ENCODE data around the gene FNDC5. TPM values are rescaled to one million over a fixed set of nuclear protein-coding genes. Genes with fewer than 3 reads are reported as not detected.

The FNDC5 gene
- total RNA-seq, 1 donor from 2014 or later = 105 TPM

- Histone ChIP-seq H3K27ac (replicated peaks) (no peak overlapping the region), H3K4me3 (no peak overlapping the region), H3K9me3 (replicated peaks) (no peaks in the 10 kb centered on the region), H3K36me3 (no peaks in the 10 kb centered on the region), H3K27me3 (ENCODE audit: low read depth) (peaks cover 6% of the 10 kb centered on the region), H3K4me1 (peaks cover 54% of the 10 kb centered on the region)
- DNase-seq = peak; percentile 53
- intact Hi-C loops (cut with micrococcal nuclease) = no loop called here
- TF ChIP-seq, protein P1, sequence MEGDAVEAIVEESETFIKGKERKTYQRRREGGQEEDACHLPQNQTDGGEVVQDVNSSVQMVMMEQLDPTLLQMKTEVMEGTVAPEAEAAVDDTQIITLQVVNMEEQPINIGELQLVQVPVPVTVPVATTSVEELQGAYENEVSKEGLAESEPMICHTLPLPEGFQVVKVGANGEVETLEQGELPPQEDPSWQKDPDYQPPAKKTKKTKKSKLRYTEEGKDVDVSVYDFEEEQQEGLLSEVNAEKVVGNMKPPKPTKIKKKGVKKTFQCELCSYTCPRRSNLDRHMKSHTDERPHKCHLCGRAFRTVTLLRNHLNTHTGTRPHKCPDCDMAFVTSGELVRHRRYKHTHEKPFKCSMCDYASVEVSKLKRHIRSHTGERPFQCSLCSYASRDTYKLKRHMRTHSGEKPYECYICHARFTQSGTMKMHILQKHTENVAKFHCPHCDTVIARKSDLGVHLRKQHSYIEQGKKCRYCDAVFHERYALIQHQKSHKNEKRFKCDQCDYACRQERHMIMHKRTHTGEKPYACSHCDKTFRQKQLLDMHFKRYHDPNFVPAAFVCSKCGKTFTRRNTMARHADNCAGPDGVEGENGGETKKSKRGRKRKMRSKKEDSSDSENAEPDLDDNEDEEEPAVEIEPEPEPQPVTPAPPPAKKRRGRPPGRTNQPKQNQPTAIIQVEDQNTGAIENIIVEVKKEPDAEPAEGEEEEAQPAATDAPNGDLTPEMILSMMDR (IDR thresholded peaks at IDR 0.05; ENCODE audit: borderline replicate concordance) = peak; percentile 87
Observed at GRCh38 chr1:32876341-32877210, 5.9 kb upstream of the FNDC5 start.

DNA sequence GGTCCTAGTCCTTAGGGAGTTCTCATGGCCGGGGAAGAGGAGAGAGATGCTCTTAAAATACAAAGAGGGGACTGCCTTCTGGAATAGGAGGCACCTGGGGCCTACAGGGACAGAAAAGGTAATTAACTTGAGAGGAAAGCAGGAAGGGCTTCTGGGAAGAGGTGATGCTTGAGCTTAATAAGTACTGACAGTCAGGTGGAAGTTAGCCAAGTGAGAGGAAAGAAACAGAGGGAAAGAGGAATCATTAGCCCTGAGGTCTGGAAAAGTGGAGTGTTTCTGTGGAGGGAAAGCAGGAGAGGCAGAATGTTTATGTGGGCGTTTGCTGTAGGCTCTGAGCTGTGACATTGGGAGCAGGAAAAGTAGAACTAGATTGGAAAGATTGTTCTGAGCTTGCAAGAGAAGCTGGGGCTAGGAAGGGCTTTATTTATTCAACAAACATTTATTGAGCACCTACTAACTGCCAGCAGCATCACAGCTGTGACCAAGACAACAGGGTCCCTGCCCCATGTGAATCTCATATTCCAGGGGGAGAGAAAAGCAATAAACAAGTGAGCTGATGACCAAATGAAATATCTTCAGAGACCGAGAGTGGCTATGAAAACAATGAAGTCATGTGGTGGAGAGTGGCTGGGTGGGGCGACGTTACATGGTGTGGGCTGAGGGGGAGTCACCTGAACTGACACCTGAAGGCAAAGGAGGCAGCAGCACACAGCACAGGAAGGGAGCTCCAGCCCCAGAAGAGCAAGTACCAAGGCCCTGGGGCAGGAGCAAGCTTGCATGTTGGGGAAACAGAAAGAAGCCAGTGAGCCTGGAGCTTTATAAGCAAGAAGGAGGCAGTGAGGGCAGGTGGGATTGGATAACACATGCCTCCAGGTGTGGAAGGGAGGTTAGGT, 4.4 kb upstream of the FNDC5 start:
- TF ChIP-seq, protein P1 (IDR thresholded peaks at IDR 0.05; ENCODE audit: borderline replicate concordance) = no peak
- DNase-seq = no peak
- no peaks in the 10 kb centered on the region for H3K9me3 ChIP-seq (replicated peaks)
- H3K4me1 ChIP-seq = peaks cover 52% of the 10 kb centered on the region
- H3K27me3 ChIP-seq (ENCODE audit: low read depth) = peaks cover 6% of the 10 kb centered on the region
- H3K36me3 ChIP-seq = no peaks in the 10 kb centered on the region
- H3K4me3 ChIP-seq = no peak overlapping the region
- H3K27ac ChIP-seq (replicated peaks) = no peak overlapping the region
- intact Hi-C loops (cut with micrococcal nuclease) = no loop called here

GRCh38 chr1:32873484-32873883, 2.8 kb upstream of the FNDC5 start:
- H3K36me3 ChIP-seq = no peaks in the 10 kb centered on the region
- DNase-seq = no peak
- H3K27me3 ChIP-seq (ENCODE audit: low read depth) = peaks cover 6% of the 10 kb centered on the region
- H3K4me1 ChIP-seq = peaks cover 54% of the 10 kb centered on the region
- H3K4me3 ChIP-seq = no peak overlapping the region
- TF ChIP-seq, protein P1 (IDR thresholded peaks at IDR 0.05; ENCODE audit: borderline replicate concordance) = no peak
- H3K9me3 ChIP-seq (replicated peaks) = no peaks in the 10 kb centered on the region
- intact Hi-C loops (cut with micrococcal nuclease) = no loop called here
- no peak overlapping the region for H3K27ac ChIP-seq (replicated peaks)

GRCh38 chr1:32872192-32872460, 1.4 kb upstream of the FNDC5 start:
- peak overlapping the region; percentile 70 for H3K4me3 ChIP-seq
- H3K27ac ChIP-seq (replicated peaks) = peak overlapping the region; percentile 73
- TF ChIP-seq, protein P1 (IDR thresholded peaks at IDR 0.05; ENCODE audit: borderline replicate concordance) = no peak
- intact Hi-C loops (cut with micrococcal nuclease) = no loop called here
- H3K9me3 ChIP-seq (replicated peaks) = no peaks in the 10 kb centered on the region
- DNase-seq = no peak
- H3K4me1 ChIP-seq = peaks cover 41% of the 10 kb centered on the region
- H3K27me3 ChIP-seq (ENCODE audit: low read depth) = peaks cover 6% of the 10 kb centered on the region
- peaks cover 8% of the 10 kb centered on the region for H3K36me3 ChIP-seq

GRCh38 chr1:32871364-32872191, 866 bp upstream of the FNDC5 start:
- no peak for DNase-seq
- H3K9me3 ChIP-seq (replicated peaks) = no peaks in the 10 kb centered on the region
- TF ChIP-seq, protein P1 (IDR thresholded peaks at IDR 0.05; ENCODE audit: borderline replicate concordance) = no peak
- H3K27me3 ChIP-seq (ENCODE audit: low read depth) = peaks cover 3% of the 10 kb centered on the region
- H3K4me3 ChIP-seq = peak overlapping the region; percentile 70
- peaks cover 8% of the 10 kb centered on the region for H3K36me3 ChIP-seq
- intact Hi-C loops (cut with micrococcal nuclease) = no loop called here
- H3K4me1 ChIP-seq = peaks cover 35% of the 10 kb centered on the region
- H3K27ac ChIP-seq (replicated peaks) = peak overlapping the region; percentile 73

Measured in left ventricle myocardium inferior (tissue), 1 donor.